Skeletal muscle tissue (tissue), 4 donors: ENCODE measurements around the gene PRLR. TPM values are rescaled to one million over a fixed set of nuclear protein-coding genes. Genes with fewer than 3 reads are reported as not detected.

Experiments used
- H3K27ac ChIP-seq: one replicate; pipeline ENCODE4 v1.7.0; 2013; ENCODE audit warnings: mild to moderate bottlenecking, low read depth, low read length, inconsistent platforms
- H3K27me3 ChIP-seq, 3 donors: one replicate each; pipeline ENCODE4 v1.7.0; 2013; ENCODE audit warnings: low read length in 3 of 3; ENCODE audit not compliant: control insufficient read depth in 3 of 3, insufficient read depth in 3 of 3
- H3K36me3 ChIP-seq, 3 donors: one replicate each; pipeline ENCODE4 v1.7.0; 2013; ENCODE audit warnings: low read length in 3 of 3; ENCODE audit not compliant: control insufficient read depth in 3 of 3, insufficient read depth in 3 of 3
- H3K4me1 ChIP-seq, 3 donors: one replicate each; pipeline ENCODE4 v1.7.0; 2013; ENCODE audit warnings: low read length in 3 of 3, mild to moderate bottlenecking in 3 of 3; ENCODE audit not compliant: control insufficient read depth in 3 of 3, insufficient read depth in 3 of 3
- H3K4me3 ChIP-seq, 3 donors: one replicate each; pipeline ENCODE4 v1.7.0; 2013; ENCODE audit warnings: low read length in 3 of 3
- H3K9ac ChIP-seq, 3 donors: one replicate each; pipeline ENCODE4 v1.7.0; 2013; ENCODE audit warnings: low read length in 3 of 3, mild to moderate bottlenecking in 3 of 3, moderate library complexity in 2 of 3, low read depth in 1 of 3
- H3K9me3 ChIP-seq, 3 donors: one replicate each; pipeline ENCODE4 v1.7.0; 2013; ENCODE audit warnings: low read length in 3 of 3; ENCODE audit not compliant: control insufficient read depth in 3 of 3
- total RNA-seq: library from RNA; depleted of rRNA; stranded (reverse); fragments of >200 nt; gene quantifications from one replicate; pipeline ENCODE4 v1.2.3, GENCODE V29; 2014
- donor health status: Osteomylitis.

Gene PRLR
- total RNA-seq, 1 donor from 2014 or later, result 0.52 TPM

GRCh38 chr5:35153375-35153932 lies 76.8 kb downstream of the PRLR start:
- H3K27me3 ChIP-seq, result no peaks in the 10 kb centered on the region
- H3K9me3 ChIP-seq, result no peaks in the 10 kb centered on the region
- no peak overlapping the region for H3K9ac ChIP-seq
- H3K27ac ChIP-seq, result no peak overlapping the region
- no peaks in the 10 kb centered on the region for H3K4me1 ChIP-seq
- no peaks in the 10 kb centered on the region for H3K36me3 ChIP-seq
- no peak overlapping the region for H3K4me3 ChIP-seq

DNA sequence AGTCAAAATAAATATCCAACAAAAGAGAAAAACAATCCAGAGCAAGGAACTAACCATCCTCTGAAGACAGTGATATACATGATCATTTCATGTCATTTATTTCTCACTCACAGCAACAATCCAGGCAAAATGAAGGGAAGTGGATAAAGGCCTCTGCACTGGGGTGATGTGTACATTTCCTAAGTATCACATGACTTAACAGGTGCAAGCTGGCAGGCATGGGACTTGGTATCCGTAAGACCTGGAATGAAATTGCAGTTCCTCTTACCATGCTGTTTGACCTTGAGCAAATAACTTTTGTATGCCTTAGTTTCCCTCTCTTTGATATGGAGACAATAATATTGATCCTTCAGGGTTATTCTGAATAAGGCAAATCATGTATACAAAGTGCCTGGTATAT lies 77.6 kb downstream of the PRLR start:
- Histone ChIP-seq H3K36me3 (no peaks in the 10 kb centered on the region), H3K27me3 (no peaks in the 10 kb centered on the region), H3K9ac (no peak overlapping the region)

GRCh38 chr5:35151146-35151920 lies 79.0 kb downstream of the PRLR start:
- Histone ChIP-seq H3K36me3 (no peaks in the 10 kb centered on the region), H3K4me1 (no peaks in the 10 kb centered on the region), H3K9ac (no peak overlapping the region), H3K27me3 (no peaks in the 10 kb centered on the region), H3K9me3 (no peaks in the 10 kb centered on the region), H3K27ac (no peak overlapping the region), H3K4me3 (no peak overlapping the region)

More for the DNA sequence above, 77.6 kb downstream of the PRLR start:
- Histone ChIP-seq H3K9me3 (no peaks in the 10 kb centered on the region), H3K27ac (no peak overlapping the region), H3K4me3 (no peak overlapping the region), H3K4me1 (no peaks in the 10 kb centered on the region)

GRCh38 chr5:35149041-35149440 lies 81.2 kb downstream of the PRLR start:
- H3K36me3 ChIP-seq, result no peaks in the 10 kb centered on the region
- no peak overlapping the region for H3K9ac ChIP-seq
- H3K27me3 ChIP-seq, result no peaks in the 10 kb centered on the region
- no peak overlapping the region for H3K27ac ChIP-seq
- no peaks in the 10 kb centered on the region for H3K9me3 ChIP-seq
- H3K4me1 ChIP-seq, result no peaks in the 10 kb centered on the region
- no peak overlapping the region for H3K4me3 ChIP-seq

- H3K4me1 ChIP-seq, result no peaks in the 10 kb centered on the region
- no peak overlapping the region for H3K27ac ChIP-seq
- H3K9me3 ChIP-seq, result no peaks in the 10 kb centered on the region
- no peak overlapping the region for H3K9ac ChIP-seq
- no peaks in the 10 kb centered on the region for H3K27me3 ChIP-seq
- H3K36me3 ChIP-seq, result no peaks in the 10 kb centered on the region
- H3K4me3 ChIP-seq, result no peak overlapping the region
These were observed 83.9 kb downstream of the PRLR start for GRCh38 chr5:35146406-35146805.

DNA sequence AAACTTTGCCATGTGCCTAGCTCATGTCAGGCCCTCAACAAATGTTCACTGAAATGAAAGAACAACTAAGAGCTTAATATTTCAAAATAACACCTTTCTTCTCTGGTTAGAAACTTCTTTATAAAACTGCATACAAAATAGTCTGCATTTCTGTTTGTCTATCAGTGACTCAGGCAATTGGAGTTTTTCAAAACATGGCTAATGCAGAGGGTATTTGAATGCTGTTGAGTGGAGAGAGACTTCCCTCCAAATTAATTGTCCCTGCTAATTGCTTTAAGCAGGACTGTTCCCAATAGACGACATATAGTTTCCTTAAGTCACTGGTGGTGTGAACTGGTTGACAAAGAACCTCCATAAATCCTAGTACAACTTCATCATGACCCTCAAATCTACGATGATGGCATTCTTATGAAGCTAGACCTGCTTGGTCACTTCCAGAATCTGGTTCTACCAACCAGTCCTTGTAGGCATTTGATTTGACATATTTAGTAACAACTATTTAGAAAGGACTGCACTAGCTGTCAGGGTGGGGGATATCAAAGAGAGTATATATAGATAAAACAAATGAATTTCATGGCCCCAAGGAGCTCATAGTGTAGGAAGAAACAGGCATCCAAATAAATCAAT lies 84.5 kb downstream of the PRLR start:
- Histone ChIP-seq H3K9me3 (no peaks in the 10 kb centered on the region), H3K27ac (no peak overlapping the region), H3K4me3 (no peak overlapping the region), H3K36me3 (no peaks in the 10 kb centered on the region), H3K4me1 (no peaks in the 10 kb centered on the region), H3K9ac (no peak overlapping the region), H3K27me3 (no peaks in the 10 kb centered on the region)

GRCh38 chr5:35145012-35145411 lies 85.3 kb downstream of the PRLR start:
- Histone ChIP-seq H3K27ac (no peak overlapping the region), H3K9me3 (no peaks in the 10 kb centered on the region), H3K9ac (no peak overlapping the region), H3K4me1 (no peaks in the 10 kb centered on the region), H3K4me3 (no peak overlapping the region), H3K27me3 (no peaks in the 10 kb centered on the region), H3K36me3 (no peaks in the 10 kb centered on the region)

GRCh38 chr5:35143841-35144240 lies 86.4 kb downstream of the PRLR start:
- Histone ChIP-seq H3K27ac (no peak overlapping the region), H3K36me3 (no peaks in the 10 kb centered on the region), H3K9me3 (no peaks in the 10 kb centered on the region), H3K4me3 (no peak overlapping the region), H3K9ac (no peak overlapping the region), H3K27me3 (no peaks in the 10 kb centered on the region), H3K4me1 (no peaks in the 10 kb centered on the region)

GRCh38 chr5:35141739-35142138 lies 88.5 kb downstream of the PRLR start:
- H3K36me3 ChIP-seq, result no peaks in the 10 kb centered on the region
- H3K9ac ChIP-seq, result no peak overlapping the region
- no peaks in the 10 kb centered on the region for H3K9me3 ChIP-seq
- no peaks in the 10 kb centered on the region for H3K27me3 ChIP-seq
- H3K27ac ChIP-seq, result no peak overlapping the region
- no peaks in the 10 kb centered on the region for H3K4me1 ChIP-seq
- no peak overlapping the region for H3K4me3 ChIP-seq

DNA sequence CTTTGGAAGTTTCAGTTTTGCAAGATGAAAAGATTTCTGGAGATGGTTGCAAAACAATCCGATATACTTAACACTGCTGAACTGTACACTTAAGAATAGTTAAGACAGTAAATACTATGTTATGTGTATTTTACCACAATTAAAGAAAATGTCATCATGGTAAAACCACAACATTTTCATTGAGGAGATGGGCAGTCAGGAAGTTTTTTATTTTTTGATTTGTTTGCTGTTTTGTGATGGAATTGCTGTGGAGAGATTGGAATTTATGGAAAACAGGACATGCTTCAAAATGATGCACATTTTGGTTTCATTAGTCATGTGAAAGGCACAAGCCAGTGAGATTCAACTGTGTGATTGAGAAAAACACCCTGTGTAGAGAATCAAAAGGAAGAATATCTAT lies 92.1 kb downstream of the PRLR start:
- no peaks in the 10 kb centered on the region for H3K27me3 ChIP-seq
- H3K4me3 ChIP-seq, result no peak overlapping the region
- H3K9me3 ChIP-seq, result no peaks in the 10 kb centered on the region
- H3K4me1 ChIP-seq, result no peaks in the 10 kb centered on the region
- no peaks in the 10 kb centered on the region for H3K36me3 ChIP-seq
- no peak overlapping the region for H3K27ac ChIP-seq
- no peak overlapping the region for H3K9ac ChIP-seq
